ENCODE measurements around the gene TRIM36.

The TRIM36 gene, protein sequence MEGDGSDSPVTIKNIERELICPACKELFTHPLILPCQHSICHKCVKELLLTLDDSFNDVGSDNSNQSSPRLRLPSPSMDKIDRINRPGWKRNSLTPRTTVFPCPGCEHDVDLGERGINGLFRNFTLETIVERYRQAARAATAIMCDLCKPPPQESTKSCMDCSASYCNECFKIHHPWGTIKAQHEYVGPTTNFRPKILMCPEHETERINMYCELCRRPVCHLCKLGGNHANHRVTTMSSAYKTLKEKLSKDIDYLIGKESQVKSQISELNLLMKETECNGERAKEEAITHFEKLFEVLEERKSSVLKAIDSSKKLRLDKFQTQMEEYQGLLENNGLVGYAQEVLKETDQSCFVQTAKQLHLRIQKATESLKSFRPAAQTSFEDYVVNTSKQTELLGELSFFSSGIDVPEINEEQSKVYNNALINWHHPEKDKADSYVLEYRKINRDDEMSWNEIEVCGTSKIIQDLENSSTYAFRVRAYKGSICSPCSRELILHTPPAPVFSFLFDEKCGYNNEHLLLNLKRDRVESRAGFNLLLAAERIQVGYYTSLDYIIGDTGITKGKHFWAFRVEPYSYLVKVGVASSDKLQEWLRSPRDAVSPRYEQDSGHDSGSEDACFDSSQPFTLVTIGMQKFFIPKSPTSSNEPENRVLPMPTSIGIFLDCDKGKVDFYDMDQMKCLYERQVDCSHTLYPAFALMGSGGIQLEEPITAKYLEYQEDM
- 0.18 to 0.43 reads per million in 2 experiments for total RNA-seq

GRCh38 chr5:115169487-115170133, at the start of gene TRIM36:
Gene TRIM36, minus strand, starts transcription at chr5:115169908. Its CDS starts 274 bp downstream, at chr5:115169634.
- peak; percentile 74 for DNase-seq (ENCODE audit: low read depth)

- DNase-seq (ENCODE audit: low read depth), result no peak
Measured at GRCh38 chr5:115214541-115214940, 44.8 kb upstream of the TRIM36 start.

- DNase-seq (ENCODE audit: low read depth), result no peak
Measured at GRCh38 chr5:115209279-115209678, 39.6 kb upstream of the TRIM36 start.

- no peak for DNase-seq (ENCODE audit: low read depth)
Measured at GRCh38 chr5:115202952-115203351, 33.2 kb upstream of the TRIM36 start.

DNA sequence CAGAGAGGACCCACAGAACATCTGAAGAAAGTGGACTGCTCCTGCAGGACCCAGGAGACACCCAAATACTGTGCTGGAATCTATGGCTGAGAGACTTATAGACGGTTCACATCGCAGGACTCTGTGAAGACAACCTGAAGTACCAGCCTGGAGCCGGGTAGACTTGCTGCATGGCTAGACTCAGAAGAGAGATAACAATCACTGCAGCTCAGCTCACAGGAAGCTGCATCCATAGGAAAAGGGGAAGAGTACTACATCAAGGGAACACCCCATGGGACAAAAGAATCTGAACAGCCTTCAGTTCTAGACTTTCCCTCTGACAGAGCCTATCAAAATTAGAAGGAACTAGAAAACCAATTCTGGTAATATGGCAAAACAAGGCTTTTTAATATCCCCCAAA, 26.5 kb upstream of the TRIM36 start:
- no peak for DNase-seq (ENCODE audit: low read depth)

DNA sequence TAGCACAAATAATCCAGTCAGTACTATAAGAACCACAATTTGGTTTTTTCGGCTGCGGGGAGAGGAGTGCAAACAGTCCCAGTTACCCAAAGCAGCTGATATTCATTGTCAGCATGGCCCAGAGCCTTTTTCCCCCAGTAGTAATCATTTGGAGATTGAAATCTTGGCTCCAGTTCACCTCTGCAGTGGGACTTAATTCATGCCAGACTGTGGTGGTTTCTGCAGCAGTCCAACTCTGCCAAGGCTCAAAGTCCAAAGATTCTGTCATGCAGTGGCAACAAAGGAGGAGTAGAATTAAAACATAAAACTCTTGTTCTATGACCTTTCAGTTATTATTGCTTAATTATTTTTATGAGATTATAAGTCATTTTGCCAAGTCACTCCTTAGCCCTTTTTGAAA, 25.0 kb upstream of the TRIM36 start:
- no peak for DNase-seq (ENCODE audit: low read depth)

- no peak for DNase-seq (ENCODE audit: low read depth)
Measured at GRCh38 chr5:115193295-115193694, 23.6 kb upstream of the TRIM36 start.

DNA sequence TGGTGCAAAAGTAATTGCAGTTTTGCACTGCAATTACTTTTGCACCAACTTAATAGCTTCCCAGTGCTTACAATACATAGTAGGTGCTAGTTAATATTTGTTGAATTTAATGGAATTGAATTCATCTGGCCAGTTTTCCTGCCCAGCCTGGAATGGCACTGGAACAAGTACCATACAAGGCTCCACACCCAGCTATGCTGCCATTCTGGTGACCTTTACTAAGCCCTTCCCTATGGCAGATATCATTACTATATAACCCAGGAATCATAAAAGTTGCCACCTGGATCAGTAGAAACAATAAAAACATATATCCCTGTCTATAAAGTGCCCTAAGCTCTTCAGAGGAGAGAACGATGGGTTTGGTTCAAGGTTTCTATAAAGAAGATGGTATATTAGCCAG, 22.4 kb upstream of the TRIM36 start:
- no peak for DNase-seq (ENCODE audit: low read depth)

GRCh38 chr5:115191474-115192031, 21.8 kb upstream of the TRIM36 start:
- no peak for DNase-seq (ENCODE audit: low read depth)

DNA sequence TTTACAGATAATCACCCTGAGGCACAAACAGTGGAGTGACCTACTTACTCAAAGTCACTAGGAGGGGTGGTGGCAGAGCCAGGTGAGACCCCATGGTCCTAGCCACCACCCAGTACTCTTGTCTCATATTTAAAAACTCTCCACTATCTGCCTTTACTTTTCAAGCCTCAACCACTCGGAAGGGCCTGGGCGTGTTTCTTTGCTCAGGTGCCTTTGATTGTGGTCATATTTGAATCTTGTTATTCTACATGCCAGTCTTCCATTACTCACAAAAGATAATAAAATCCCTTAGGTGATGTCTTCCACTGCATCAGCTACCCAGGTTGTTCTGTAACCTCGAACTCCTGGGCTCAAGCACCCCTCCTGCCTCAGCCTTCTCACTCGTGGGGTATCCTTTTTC, 20.7 kb upstream of the TRIM36 start:
- no peak for DNase-seq (ENCODE audit: low read depth)

- DNase-seq (ENCODE audit: low read depth), result no peak
Measured at GRCh38 chr5:115189866-115190265, 20.2 kb upstream of the TRIM36 start.

GRCh38 chr5:115186794-115187193, 17.1 kb upstream of the TRIM36 start:
- DNase-seq (ENCODE audit: low read depth), result no peak

DNA sequence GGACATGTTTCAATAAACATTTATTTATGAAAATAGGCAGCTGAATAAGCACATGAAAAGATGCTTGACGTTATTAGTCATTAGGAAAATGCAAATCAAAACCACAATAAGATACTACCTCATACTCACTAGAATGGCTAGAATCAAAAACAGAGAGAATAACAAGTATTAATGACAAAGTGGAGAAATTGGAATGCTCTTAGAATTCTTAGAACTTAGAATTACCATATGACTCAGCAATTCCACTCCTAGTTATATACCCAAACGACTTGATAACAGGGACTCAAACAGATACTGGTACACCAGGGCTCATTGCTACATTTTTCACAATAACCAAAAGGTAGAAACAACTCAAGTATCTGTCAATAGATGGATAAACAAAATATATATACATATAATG, 15.1 kb upstream of the TRIM36 start:
- no peak for DNase-seq (ENCODE audit: low read depth)

- no peak for DNase-seq (ENCODE audit: low read depth)
Measured at GRCh38 chr5:115181757-115182156, 12.0 kb upstream of the TRIM36 start.

DNA sequence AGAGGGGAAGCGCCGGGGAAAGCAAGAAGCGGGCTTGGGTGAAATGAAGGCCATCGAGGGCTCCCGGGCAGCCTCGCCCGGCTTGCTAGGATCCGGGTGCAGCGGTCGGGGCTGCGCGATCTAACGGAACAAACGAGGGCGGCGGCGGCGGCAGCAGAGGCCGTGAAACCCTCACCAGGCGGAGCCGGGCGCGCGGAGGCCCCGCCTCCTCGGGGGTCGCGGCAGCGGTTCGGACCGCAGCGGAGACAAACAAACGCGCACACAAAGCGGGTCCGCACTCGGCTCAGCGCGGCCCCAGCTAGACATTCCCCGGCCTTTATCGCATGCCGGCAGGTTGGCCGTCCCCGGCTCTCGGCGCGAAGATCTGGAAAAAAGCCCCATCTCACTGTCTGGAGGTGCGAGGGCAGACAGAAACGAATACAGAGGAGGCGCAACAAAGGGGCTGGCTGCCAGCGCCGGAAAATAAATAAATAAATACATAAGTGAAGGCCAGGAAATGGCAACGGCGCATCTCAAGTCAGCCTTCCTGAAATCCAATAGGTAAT, 10.5 kb upstream of the TRIM36 start:
- DNase-seq (ENCODE audit: low read depth), result peak; percentile 1

DNA sequence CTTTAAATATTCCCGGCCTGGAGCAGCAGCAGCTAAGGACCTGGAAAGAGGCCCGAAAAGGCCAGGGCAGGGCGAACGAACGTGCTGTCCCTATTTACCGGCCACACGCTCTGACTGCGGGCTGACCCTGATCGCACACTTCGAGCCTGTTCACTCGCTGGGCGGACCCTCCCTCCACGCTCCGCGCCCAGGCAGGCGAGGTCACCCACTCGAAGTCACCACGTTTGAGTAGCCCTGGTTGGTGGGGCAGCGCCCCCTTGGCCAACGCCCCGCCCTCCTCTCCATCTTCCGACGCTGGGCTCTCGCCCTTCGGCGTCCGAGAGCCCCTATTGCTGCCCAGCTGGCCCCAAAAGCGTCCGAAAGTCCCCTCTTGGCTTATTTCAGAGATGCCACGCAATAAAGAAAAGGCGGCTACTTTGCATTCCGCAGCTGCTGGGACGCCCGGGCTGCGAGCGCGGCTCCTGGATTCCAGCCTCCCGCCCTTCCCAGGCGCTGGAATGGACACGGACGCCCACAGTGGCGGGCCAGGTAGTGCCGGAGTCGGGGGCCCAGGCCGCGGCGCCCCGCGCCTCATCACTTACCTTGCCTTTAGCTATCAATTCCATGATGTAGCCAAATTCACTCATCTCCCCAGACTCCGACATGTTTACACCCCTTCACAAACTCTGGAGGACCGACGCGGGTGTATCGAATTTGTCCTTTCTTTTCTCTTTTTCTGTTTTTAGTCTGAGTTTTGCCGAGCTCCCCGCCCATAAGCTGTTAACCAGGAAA, 9.9 kb upstream of the TRIM36 start:
- no peak for DNase-seq (ENCODE audit: low read depth)

GRCh38 chr5:115179030-115179393, 9.3 kb upstream of the TRIM36 start:
- DNase-seq (ENCODE audit: low read depth), result no peak

GRCh38 chr5:115170929-115171510, 1.3 kb upstream of the TRIM36 start:
- no peak for DNase-seq (ENCODE audit: low read depth)

DNA sequence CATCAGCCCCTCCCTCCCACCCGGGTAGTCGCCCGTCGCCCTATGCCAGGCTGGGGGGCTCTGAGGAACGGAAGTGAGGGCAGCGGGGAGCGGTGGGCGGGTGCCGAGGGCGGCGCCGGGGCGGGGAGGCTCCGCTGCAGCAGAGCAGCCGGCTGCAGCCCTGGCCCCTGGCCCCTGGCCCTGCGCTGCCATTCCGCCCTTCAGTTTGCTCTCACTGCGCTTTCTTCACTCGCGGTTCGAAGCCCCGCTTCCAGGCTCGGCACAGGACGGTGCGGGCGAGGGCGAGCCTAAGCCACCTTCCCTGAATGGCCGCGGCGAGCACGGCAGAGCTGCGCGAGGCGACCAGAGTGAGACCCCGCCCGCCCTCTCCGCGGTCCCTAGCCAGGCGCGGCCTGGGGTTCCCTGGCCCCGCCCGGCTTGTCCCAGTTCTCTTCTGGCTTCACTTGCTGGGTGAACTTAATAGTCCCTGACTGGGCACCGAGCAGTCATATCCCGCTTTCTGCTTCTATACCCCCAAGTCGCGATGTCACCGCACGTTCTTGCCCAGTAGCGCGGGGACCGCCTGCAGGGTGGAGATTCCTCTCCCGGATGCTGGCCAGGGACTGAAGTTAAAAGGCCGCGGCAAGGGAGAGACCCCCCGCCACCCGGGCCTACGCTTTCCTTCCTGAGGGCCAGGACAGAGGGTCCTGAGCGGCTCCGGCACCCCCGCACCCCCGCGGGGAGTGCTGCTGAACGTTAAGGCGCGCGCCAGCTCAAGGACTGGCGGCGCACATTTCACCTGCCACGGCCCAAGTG, 623 bp upstream of the TRIM36 start:
- DNase-seq (ENCODE audit: low read depth), result no peak

- no peak for DNase-seq (ENCODE audit: low read depth)
Measured at GRCh38 chr5:115168829-115169486, 750 bp downstream of the TRIM36 start.

Measured in T follicular helper cell (primary cell).